Right renal pelvis (tissue), 4 donors: ENCODE results near the gene MPP3. TPM values are rescaled to one million over a fixed set of nuclear protein-coding genes. Genes with fewer than 3 reads are reported as not detected.
"Not testable (repeated sequence)": the region's sequence is repeated elsewhere in the genome, so short reads cannot be mapped to it uniquely, and the experiment has no call there.

Experiments
- DNase-seq, 4 donors: peaks; one replicate each; pipeline ENCODE4 v3.0.0-alpha.2; 2013; ENCODE audit warnings: low read depth in 4 of 4, low spot score in 3 of 4, missing footprints in 1 of 4
- polyA plus RNA-seq, 4 donors: library from polyadenylated mRNA; unstranded; fragments of 120-200 nt; gene quantifications; one replicate each; pipeline ENCODE4 v1.2.1, GENCODE V29; 2013; ENCODE audit not compliant: insufficient read length in 4 of 4

Gene MPP3
- polyA plus RNA-seq, 4 donors = 6.1 to 8.5 (median 7.6) TPM

GRCh38 chr17:43810226-43810715, 22.7 kb downstream of the MPP3 start:
- DNase-seq = no peak

DNA sequence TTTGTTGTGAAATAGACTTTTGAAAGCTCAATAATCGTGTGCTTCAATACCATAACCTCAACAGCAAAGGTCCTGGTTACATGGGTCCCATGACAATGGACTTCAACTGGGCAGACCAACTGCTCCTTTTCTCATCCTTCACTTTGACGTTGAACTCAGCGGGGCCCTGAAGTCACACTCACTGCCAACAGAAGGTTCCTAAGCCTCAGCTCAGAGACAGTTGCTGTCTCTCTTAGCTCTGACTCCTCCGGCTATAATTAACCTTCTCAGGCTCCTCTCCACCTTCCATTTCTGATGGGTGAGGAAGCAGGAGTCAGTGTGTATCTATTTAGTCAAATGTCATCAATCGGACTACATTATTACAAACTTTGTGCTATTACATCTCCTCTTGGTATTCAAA, 23.8 kb downstream of the MPP3 start:
- no peak for DNase-seq

DNA sequence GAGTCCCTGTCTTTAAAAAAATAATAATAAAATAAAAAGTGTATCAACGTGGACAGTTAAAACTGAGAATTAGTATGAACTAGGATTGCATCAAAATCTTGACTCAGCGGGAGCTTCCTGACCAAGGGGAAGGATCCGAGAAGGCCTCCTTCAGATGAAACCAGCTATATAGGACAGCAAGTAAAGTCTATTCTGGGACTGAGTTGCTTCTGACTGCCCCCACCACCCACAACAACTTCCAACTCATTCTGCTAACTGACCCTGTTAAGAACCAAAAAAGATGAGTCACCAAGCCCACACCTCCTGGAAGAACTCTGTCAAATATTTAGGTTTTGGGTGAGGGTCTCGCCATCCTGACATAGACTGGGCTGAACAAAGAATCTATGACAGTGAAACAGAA, 24.9 kb downstream of the MPP3 start:
- DNase-seq = no peak

DNA sequence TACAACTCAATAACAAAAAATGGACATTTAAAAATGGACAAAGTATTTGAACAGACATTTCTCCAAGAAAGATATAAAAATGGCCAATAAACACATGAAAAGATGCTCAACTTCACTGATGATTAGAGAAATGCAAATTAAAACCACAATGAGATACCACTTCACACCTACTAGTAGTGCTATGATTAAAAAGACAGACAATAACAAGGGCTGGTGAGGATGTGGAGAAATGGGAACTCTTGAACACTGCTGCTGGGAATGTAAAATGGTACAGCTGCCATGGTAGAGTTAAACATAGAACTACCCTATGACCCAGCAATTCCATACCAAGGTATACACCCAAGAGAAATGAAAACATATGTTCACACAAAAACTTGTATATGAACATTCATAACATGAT, 27.8 kb downstream of the MPP3 start:
- no peak for DNase-seq

GRCh38 chr17:43803758-43804157, 29.2 kb downstream of the MPP3 start:
- peak in 2 of 4 donors; percentile 39 to 64 for DNase-seq

- DNase-seq = no peak
These were observed 31.1 kb downstream of the MPP3 start for GRCh38 chr17:43801844-43802243.

DNA sequence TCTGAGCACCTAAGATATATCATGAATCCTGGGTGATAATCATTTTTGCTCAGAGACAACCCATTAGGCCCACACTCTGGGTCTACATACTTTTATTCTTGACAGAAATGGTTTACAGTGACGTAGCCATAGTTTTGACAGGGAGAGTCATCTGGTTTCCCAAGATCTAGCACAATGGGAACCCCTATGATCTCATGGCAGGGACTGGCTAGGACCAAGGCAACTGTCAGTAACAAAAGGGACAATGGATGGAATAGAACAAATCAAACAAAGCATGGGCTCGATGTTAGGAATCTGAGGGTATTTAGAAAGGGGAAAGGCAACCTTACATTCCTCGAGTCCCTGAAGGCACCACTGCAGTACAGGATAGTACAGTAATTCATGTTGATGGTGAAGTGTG, 32.2 kb downstream of the MPP3 start:
- DNase-seq = no peak

DNA sequence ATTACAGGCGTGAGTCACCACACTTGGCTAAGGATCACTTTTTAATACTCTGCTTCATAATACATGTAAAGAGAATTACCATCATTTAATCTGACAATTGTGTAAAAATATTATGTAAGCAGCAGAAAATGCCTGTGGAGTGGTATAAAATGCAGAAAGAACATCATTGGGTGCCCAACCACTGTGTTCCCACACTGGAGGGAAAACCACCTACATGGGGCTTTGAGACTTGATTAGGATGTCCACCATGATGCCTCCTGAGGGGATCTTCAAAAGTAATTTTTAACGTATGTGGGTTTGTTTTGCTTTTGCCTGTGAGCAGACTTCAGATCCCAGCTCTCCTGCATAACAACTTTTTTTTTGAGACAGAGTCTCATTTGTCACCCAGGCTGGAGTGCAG, 33.9 kb downstream of the MPP3 start:
- DNase-seq = no peak

GRCh38 chr17:43798024-43798423, 34.9 kb downstream of the MPP3 start:
- not testable (repeated sequence) for DNase-seq

DNA sequence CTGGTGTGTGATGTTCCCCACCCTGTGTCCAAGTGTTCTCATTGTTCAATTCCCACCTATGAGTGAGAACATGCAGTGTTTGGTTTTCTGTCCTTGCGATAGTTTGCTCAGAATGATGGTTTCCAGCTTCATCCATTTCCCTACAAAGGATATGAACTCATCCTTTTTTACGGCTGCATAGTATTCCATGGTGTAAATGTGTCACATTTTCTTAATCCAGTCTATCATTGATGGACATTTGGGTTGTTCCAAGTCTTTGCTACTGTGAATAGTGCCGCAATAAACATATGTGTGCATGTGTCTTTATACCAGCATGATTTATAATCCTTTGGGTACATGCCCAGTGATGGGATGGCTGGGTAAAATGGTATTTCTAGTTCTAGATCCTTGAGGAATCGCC, 40.3 kb downstream of the MPP3 start:
- DNase-seq = not testable (repeated sequence)

GRCh38 chr17:43791589-43791988, 41.4 kb downstream of the MPP3 start:
- DNase-seq = no peak

DNA sequence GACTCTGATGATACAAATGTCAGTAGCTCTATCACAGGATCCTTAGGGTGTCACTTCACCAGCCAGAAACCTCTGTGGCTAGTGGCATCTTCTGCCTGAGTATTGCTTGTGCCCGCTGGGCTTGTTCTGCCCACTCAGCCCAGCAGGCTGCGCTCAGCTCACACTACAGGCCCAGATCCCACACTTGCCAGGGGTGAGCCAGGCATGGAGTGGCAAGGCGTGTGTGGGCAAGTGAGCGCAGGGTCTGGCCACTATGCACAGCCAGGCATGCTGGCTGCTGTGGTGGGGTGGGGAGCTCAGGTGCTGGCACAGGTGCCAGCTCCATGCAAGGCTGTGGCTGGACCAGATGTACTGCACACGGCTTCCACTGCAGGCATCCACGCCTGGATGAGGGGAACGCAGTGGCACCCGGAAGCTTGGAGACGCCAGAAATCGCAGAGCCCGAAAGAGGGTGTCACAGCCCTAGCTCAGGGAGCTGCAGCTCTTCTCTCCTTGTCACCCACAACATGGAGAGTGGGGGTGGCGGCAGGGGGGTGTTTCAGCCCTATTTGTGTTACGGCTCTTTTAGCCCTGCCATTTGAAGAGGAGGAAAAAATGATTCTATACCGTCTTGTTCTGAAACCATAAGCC, 42.5 kb downstream of the MPP3 start:
- DNase-seq = no peak

GRCh38 chr17:43789482-43789881, 43.5 kb downstream of the MPP3 start:
- DNase-seq = no peak

DNA sequence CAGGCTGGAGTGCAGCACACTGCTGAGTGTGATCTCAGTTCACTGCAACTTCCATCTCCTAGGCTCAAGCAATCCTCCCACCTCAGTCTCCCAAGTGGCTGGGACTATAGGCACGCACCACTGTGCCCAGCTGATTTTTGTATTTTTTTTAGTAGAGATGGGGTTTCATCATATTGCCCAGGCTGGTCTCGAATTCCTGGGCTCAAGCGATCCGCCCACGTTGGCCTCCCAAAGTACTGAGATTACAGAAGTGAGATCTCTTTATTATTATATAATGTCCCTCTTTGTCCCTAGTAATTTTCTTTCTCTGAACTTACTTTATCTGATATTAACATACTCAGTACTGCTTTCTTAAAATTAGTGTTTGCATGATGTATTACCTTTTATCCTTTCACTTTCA, 44.4 kb downstream of the MPP3 start:
- DNase-seq = no peak

- DNase-seq = no peak
These were observed 45.2 kb downstream of the MPP3 start for GRCh38 chr17:43787728-43788127.

GRCh38 chr17:43784628-43785101, 48.3 kb downstream of the MPP3 start:
- DNase-seq = no peak

DNA sequence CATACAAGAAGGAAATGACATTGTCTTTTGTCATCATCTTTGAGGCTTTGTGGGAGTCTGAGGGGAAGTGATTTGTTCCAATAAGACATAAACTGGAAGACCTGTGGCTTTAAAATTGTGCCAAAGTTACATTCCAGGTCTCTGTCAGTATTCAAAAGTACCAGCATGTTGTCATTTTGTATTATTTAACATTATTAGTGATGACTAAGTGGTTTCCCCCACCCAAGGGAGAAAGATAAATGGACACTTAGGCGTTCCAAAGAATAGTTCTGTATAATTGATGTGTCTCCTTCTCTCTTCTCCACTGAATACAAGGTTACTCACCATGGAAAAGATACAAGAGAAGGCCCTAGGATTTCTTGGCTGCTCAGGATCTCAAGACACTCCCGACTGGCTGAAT, 48.9 kb downstream of the MPP3 start:
- no peak for DNase-seq

DNA sequence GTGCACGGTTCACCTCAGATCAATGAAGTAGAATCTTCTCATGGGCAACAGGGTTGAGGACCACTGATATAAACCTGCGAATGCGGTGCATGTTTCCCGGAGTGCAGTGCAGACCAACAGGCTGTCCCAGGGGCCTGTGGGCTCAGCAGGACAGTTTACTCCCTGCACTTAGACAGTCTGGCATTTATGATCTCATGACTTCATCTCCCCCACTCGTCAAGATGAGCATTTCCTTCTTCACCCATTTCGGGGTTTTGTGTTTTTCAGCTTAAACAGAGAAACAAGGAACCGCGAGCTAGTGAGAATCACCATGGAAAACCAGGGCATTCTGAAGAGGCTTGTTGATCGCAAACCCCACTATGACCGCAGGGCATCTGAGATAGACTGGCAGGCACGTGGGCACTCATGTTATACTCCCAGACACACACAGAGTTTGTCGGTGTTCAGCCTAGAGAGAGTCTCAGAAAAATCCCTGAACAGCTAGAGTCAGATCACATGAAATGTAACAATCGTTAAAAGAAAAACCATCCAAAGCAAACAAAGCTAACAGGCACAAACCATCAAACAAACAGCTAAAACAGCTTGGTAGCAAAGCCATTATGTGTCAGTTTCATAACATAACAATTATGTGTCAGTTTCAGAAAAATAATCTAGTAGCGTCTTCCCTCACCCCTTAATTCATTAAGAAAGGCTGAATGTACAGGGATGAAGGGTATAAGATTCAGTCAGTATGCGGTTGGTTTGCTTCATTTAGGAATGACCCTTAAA, 49.8 kb downstream of the MPP3 start:
- DNase-seq = no peak

GRCh38 chr17:43780135-43780534, 52.8 kb downstream of the MPP3 start, which contains the start of gene CFAP97D1:
Gene CFAP97D1, plus strand, starts transcription at chr17:43780435. Its CDS starts 28 bp downstream, at chr17:43780463.
- no peak for DNase-seq

- no peak for DNase-seq
These were observed 53.5 kb downstream of the MPP3 start for GRCh38 chr17:43779145-43780125.
